ENCODE results near the gene KEL.

The KEL gene

DNA sequence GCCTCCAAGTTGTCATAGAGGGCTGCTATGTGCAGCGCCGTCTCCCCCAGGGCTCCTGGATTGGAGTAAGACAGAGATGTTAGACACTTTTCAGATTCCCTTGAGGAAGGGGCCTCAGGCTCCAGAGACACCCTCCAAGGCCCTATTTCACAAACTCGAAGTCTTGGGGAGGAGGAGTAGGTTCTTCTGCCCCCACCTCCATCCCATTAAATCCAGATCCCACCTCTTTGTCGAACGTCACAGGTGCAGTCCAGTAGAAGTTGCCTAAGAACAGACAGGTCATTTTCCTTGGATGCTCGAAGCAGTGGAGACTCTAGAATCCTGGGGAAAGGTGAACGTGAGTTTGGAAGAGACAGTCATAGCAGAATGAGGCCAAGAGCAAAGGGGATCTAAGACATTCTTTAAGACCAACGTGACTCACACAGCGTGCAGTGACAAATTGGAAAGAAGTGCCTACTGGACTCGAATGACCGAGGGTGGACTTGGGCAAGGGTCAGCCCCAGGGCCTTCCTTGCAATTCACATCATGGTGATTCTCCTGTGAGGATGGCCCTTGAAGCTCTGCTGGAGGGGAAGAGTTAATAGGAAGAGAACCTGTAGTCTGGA is 31.9 kb downstream of the KEL start:
- no peak for TF ChIP-seq EZH2 (IDR thresholded peaks at IDR 0.05)
- TF ChIP-seq FOXP2 (optimal IDR thresholded peaks at IDR 0.05; ENCODE audit: control extremely low read depth, extremely low read length, insufficient read depth), result no peak
- TF ChIP-seq POLR2AphosphoS5 (IDR thresholded peaks at IDR 0.05; ENCODE audit: borderline replicate concordance, low read depth, low read length), result no peak
- Histone ChIP-seq H3K36me3 (ENCODE audit: insufficient read depth, low read length) (no peaks in the 10 kb centered on the region), H3K27ac (no peak overlapping the region), H3K9ac (ENCODE audit: insufficient read length) (no peak overlapping the region), H3K4me3 (no peak overlapping the region), H3K9me3 (ENCODE audit: low read depth, low read length) (no peaks in the 10 kb centered on the region)
- DNase-seq (ENCODE audit: low read depth, low spot score), result no peak

GRCh38 chr7:142927949-142928348 is 34.2 kb downstream of the KEL start:
- Histone ChIP-seq H3K4me3 (no peak overlapping the region), H3K36me3 (ENCODE audit: insufficient read depth, low read length) (no peaks in the 10 kb centered on the region), H3K9me3 (ENCODE audit: low read depth, low read length) (no peaks in the 10 kb centered on the region), H3K27ac (no peak overlapping the region), H3K9ac (ENCODE audit: insufficient read length) (no peak overlapping the region)
- TF ChIP-seq POLR2AphosphoS5 (IDR thresholded peaks at IDR 0.05; ENCODE audit: borderline replicate concordance, low read depth, low read length), result no peak
- TF ChIP-seq EZH2 (IDR thresholded peaks at IDR 0.05), result no peak
- no peak for TF ChIP-seq FOXP2 (optimal IDR thresholded peaks at IDR 0.05; ENCODE audit: control extremely low read depth, extremely low read length, insufficient read depth)
- DNase-seq (ENCODE audit: low read depth, low spot score), result no peak

GRCh38 chr7:142927085-142927745 is 34.9 kb downstream of the KEL start:
- no peak for TF ChIP-seq POLR2AphosphoS5 (IDR thresholded peaks at IDR 0.05; ENCODE audit: borderline replicate concordance, low read depth, low read length)
- H3K36me3 ChIP-seq (ENCODE audit: insufficient read depth, low read length), result no peaks in the 10 kb centered on the region
- no peak overlapping the region for H3K27ac ChIP-seq
- H3K9ac ChIP-seq (ENCODE audit: insufficient read length), result no peak overlapping the region
- no peak overlapping the region for H3K4me3 ChIP-seq
- DNase-seq (ENCODE audit: low read depth, low spot score), result no peak
- H3K9me3 ChIP-seq (ENCODE audit: low read depth, low read length), result no peaks in the 10 kb centered on the region

DNA sequence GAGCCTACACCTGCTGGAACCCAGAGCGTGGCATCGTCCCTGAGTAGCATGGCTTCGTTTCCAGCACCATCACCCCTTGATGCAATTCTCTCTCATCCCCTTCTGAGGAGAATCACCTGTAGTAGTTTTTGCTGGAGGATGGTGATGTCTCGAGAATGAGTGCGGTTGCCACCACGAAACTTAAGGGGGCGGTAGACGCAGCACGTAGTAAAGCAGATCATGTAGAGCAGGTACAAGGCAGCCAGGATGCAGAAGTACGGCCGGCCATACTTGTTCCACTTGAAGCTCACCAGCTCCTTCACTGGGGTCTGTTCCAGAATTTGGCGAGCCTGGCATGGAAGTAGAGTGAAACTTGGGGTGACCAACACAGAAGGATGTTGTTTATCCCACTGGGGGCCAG is 36.8 kb downstream of the KEL start:
- H3K4me3 ChIP-seq, result no peak overlapping the region
- H3K9me3 ChIP-seq (ENCODE audit: low read depth, low read length), result no peaks in the 10 kb centered on the region
- H3K36me3 ChIP-seq (ENCODE audit: insufficient read depth, low read length), result no peaks in the 10 kb centered on the region
- DNase-seq (ENCODE audit: low read depth, low spot score), result no peak
- H3K9ac ChIP-seq (ENCODE audit: insufficient read length), result no peak overlapping the region
- no peak overlapping the region for H3K27ac ChIP-seq
- no peak for TF ChIP-seq EZH2 (IDR thresholded peaks at IDR 0.05)
- no peak for TF ChIP-seq FOXP2 (optimal IDR thresholded peaks at IDR 0.05; ENCODE audit: control extremely low read depth, extremely low read length, insufficient read depth)
- TF ChIP-seq POLR2AphosphoS5 (IDR thresholded peaks at IDR 0.05; ENCODE audit: borderline replicate concordance, low read depth, low read length), result no peak

DNA sequence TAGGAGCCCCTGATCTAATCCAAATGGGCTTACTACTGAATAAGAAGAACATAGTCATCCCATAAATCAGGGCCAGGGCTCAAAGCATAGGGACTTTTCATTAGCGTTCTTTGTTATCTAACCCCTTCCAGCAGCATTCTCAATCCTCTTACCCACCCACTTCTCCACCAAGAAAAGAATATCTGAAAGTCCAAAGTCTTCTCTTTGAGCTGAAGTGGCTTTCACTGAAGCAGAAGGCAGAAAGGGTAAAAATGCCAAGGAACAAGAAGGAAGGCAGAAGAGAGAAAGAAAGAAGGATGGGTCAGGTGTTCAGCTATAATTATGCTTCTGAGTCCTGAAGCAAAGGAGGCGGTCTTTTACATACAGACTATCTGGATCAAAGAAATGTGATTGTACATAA is 38.8 kb downstream of the KEL start:
- no peak for DNase-seq (ENCODE audit: low read depth, low spot score)
- TF ChIP-seq FOXP2 (optimal IDR thresholded peaks at IDR 0.05; ENCODE audit: control extremely low read depth, extremely low read length, insufficient read depth) (no peak), POLR2AphosphoS5 (IDR thresholded peaks at IDR 0.05; ENCODE audit: borderline replicate concordance, low read depth, low read length) (no peak), EZH2 (IDR thresholded peaks at IDR 0.05) (no peak)
- no peaks in the 10 kb centered on the region for H3K9me3 ChIP-seq (ENCODE audit: low read depth, low read length)

DNA sequence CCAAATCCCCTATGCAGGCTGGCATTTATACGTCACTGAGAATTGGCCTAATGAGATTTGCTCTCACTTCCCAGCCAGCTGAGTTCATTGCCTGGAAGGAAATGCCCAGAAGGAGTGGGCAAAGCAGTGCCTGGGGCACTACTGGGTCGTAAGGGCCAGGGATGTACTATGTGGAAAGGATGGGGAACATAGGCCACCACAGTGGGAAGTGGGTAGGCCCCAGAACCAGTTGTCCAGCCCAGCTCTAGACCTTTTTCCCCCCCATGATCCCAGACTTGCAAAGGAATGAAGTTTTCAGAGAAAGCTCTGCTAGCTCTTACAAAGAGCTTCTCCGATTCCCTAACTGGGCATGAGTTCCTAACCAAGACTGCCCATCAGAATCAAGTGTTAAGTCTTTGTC is 42.5 kb downstream of the KEL start:
- no peak for DNase-seq (ENCODE audit: low read depth, low spot score)

More for the DNA sequence above, 38.8 kb downstream of the KEL start:
- no peak overlapping the region for H3K9ac ChIP-seq (ENCODE audit: insufficient read length)
- H3K27ac ChIP-seq, result no peak overlapping the region
- H3K4me3 ChIP-seq, result no peak overlapping the region
- no peaks in the 10 kb centered on the region for H3K36me3 ChIP-seq (ENCODE audit: insufficient read depth, low read length)

GRCh38 chr7:142918901-142919300 is 43.3 kb downstream of the KEL start:
- Histone ChIP-seq H3K9me3 (ENCODE audit: low read depth, low read length) (no peaks in the 10 kb centered on the region), H3K27ac (no peak overlapping the region), H3K9ac (ENCODE audit: insufficient read length) (no peak overlapping the region), H3K4me3 (no peak overlapping the region), H3K36me3 (ENCODE audit: insufficient read depth, low read length) (no peaks in the 10 kb centered on the region)
- no peak for DNase-seq (ENCODE audit: low read depth, low spot score)
- TF ChIP-seq FOXP2 (optimal IDR thresholded peaks at IDR 0.05; ENCODE audit: control extremely low read depth, extremely low read length, insufficient read depth) (no peak), EZH2 (IDR thresholded peaks at IDR 0.05) (no peak), POLR2AphosphoS5 (IDR thresholded peaks at IDR 0.05; ENCODE audit: borderline replicate concordance, low read depth, low read length) (no peak)

More for the DNA sequence above, 42.5 kb downstream of the KEL start:
- no peak overlapping the region for H3K4me3 ChIP-seq
- H3K27ac ChIP-seq, result no peak overlapping the region
- TF ChIP-seq POLR2AphosphoS5 (IDR thresholded peaks at IDR 0.05; ENCODE audit: borderline replicate concordance, low read depth, low read length), result no peak
- no peak for TF ChIP-seq FOXP2 (optimal IDR thresholded peaks at IDR 0.05; ENCODE audit: control extremely low read depth, extremely low read length, insufficient read depth)
- no peak for TF ChIP-seq EZH2 (IDR thresholded peaks at IDR 0.05)
- no peak overlapping the region for H3K9ac ChIP-seq (ENCODE audit: insufficient read length)
- no peaks in the 10 kb centered on the region for H3K9me3 ChIP-seq (ENCODE audit: low read depth, low read length)
- H3K36me3 ChIP-seq (ENCODE audit: insufficient read depth, low read length), result no peaks in the 10 kb centered on the region

DNA sequence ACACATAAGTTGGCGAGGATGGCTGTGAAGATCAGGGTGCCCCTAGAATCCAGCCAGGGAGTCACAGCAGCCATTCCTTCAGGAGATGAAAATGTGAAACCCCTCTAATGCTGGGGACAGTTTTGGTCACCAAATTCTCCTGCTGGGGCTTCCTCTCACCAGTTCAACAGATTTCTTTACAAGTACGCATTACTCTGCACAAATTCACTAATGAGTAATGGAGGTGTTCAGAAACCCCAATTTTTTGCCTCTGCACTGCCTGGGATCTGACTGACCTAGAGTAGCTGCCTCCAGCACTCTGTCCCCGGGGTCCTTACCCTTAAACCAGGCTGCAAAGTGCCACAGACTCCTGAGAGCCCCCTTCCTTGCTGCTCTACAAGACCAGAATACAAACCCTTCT is 44.7 kb downstream of the KEL start:
- TF ChIP-seq FOXP2 (optimal IDR thresholded peaks at IDR 0.05; ENCODE audit: control extremely low read depth, extremely low read length, insufficient read depth) (no peak), EZH2 (IDR thresholded peaks at IDR 0.05) (no peak), POLR2AphosphoS5 (IDR thresholded peaks at IDR 0.05; ENCODE audit: borderline replicate concordance, low read depth, low read length) (no peak)
- Histone ChIP-seq H3K36me3 (ENCODE audit: insufficient read depth, low read length) (no peaks in the 10 kb centered on the region), H3K27ac (no peak overlapping the region), H3K4me3 (no peak overlapping the region), H3K9ac (ENCODE audit: insufficient read length) (no peak overlapping the region), H3K9me3 (ENCODE audit: low read depth, low read length) (no peaks in the 10 kb centered on the region)
- DNase-seq (ENCODE audit: low read depth, low spot score), result no peak

GRCh38 chr7:142916508-142916907 is 45.7 kb downstream of the KEL start:
- no peaks in the 10 kb centered on the region for H3K9me3 ChIP-seq (ENCODE audit: low read depth, low read length)
- H3K4me3 ChIP-seq, result no peak overlapping the region
- H3K36me3 ChIP-seq (ENCODE audit: insufficient read depth, low read length), result no peaks in the 10 kb centered on the region
- DNase-seq (ENCODE audit: low read depth, low spot score), result no peak
- H3K27ac ChIP-seq, result no peak overlapping the region
- H3K9ac ChIP-seq (ENCODE audit: insufficient read length), result no peak overlapping the region
- TF ChIP-seq FOXP2 (optimal IDR thresholded peaks at IDR 0.05; ENCODE audit: control extremely low read depth, extremely low read length, insufficient read depth) (no peak), POLR2AphosphoS5 (IDR thresholded peaks at IDR 0.05; ENCODE audit: borderline replicate concordance, low read depth, low read length) (no peak), EZH2 (IDR thresholded peaks at IDR 0.05) (no peak)

Data from SK-N-MC (cell line).